ACHN (cell line): ENCODE measurements around the gene SLC22A7.

ENCODE experiments used
- DNase-seq: peaks from one replicate; pipeline ENCODE4 v3.0.0-alpha.2; 2015
- in situ Hi-C: cut with HindIII; loops from 2 replicates; pipeline ENCODE4 v1.10.0; 2017; ENCODE audit warnings: low sequenced_read_pairs, low pct_ligation_motif_present, low pct_unique_long_range_greater_than_20kb

Gene SLC22A7, protein sequence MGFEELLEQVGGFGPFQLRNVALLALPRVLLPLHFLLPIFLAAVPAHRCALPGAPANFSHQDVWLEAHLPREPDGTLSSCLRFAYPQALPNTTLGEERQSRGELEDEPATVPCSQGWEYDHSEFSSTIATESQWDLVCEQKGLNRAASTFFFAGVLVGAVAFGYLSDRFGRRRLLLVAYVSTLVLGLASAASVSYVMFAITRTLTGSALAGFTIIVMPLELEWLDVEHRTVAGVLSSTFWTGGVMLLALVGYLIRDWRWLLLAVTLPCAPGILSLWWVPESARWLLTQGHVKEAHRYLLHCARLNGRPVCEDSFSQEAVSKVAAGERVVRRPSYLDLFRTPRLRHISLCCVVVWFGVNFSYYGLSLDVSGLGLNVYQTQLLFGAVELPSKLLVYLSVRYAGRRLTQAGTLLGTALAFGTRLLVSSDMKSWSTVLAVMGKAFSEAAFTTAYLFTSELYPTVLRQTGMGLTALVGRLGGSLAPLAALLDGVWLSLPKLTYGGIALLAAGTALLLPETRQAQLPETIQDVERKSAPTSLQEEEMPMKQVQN

DNA sequence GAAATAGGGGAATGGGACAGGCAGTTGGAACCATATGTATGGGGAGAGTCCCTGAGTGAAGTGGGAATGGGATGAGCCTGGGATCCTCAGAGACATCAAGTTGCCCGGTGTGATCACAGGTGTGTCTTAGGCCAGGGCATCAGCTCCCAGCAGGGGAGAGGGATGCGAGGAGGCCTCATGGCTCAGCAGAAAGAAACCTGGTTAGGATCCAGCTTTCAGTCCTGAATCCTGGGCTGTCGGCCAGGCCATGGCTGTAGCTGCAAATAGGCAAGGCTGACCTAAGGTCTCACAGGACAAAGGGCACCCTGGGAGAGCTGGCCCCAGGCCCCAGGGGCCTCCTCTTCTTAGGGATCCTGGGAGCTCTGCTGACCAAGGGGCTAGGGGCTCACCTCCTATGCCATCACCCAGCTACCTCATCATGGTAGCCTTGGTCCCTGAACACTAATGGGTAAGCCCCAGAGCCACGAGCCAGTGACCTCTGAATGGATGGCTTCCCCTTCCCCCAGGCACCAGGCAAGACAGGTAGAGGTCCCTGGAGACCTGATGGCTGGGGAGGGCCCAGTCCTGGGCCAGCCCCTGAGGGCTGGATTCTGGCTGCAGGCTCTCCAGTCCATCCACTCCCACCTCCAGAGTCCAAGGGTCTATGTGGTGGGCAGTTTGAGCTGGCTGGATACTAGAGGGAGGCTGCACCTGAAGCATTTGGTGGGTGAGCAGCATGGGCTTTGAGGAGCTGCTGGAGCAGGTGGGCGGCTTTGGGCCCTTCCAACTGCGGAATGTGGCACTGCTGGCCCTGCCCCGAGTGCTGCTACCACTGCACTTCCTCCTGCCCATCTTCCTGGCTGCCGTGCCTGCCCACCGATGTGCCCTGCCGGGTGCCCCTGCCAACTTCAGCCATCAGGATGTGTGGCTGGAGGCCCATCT lies at the start of gene SLC22A7:
TSS of gene SLC22A7 (plus strand) at position 617 of the 921 bp plus-strand sequence. CDS start at position 716, 99 bp downstream.
- DNase-seq = no peak
- in situ Hi-C loops = no loop called here

DNA sequence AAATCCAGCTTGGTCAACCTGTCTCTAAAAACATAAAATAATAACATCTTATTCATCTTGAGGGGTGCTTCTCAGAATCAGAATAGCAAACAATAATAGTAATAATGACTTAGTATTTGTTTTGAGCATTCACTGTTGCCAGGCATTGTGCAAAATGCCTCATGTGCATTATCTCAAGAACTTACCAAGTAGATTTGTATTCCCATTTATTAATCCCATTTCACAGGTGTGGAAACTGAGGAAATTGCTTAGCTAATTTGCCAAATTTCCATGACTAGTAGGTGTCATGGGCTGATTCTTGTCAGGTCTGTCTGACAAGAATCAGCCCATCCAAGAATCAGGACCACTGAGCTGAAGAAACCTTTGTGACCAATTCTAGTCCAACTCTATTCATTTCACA lies 49.3 kb upstream of the SLC22A7 start:
- in situ Hi-C loops = no loop called here
- DNase-seq = no peak

DNA sequence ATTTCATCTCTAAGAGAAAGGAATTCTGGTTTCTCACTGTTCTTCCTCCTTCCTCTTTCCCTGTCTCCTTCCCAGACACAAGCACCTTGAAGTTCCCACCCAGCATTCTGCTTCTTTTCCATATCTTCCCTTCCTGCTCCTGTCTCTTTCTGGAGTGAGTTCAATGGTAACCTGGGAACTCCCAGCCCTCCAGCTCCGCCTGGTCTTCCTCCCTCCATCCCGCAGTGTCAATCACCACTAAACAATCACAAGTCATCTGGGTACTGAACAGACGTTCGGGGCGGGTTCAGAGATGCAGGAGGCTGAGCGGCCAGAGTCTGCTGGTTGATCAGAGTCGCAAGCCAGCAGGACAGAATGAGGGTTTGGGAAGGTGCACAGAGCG lies 47.1 kb upstream of the SLC22A7 start:
- DNase-seq = no peak
- in situ Hi-C loops = no loop called here

DNA sequence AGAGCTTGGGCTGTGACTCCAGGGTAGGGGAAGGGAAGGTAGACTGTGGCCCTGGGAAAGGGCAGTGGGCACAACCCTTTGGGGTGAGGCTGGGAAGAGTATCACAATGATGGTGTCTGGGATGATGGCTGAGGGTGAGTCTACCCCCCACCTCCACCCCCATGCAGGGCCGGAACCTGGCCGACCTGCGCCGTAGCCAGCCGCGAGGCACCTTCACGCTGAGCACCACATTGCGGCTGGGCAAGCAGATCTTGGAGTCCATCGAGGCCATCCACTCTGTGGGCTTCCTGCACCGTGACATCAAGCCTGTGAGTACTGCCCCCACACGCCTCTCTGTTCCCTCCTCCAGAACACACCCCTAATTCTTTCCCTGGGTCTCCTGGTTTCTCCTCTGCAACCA lies 44.7 kb upstream of the SLC22A7 start:
- no peak for DNase-seq
- in situ Hi-C loops = no loop called here

DNA sequence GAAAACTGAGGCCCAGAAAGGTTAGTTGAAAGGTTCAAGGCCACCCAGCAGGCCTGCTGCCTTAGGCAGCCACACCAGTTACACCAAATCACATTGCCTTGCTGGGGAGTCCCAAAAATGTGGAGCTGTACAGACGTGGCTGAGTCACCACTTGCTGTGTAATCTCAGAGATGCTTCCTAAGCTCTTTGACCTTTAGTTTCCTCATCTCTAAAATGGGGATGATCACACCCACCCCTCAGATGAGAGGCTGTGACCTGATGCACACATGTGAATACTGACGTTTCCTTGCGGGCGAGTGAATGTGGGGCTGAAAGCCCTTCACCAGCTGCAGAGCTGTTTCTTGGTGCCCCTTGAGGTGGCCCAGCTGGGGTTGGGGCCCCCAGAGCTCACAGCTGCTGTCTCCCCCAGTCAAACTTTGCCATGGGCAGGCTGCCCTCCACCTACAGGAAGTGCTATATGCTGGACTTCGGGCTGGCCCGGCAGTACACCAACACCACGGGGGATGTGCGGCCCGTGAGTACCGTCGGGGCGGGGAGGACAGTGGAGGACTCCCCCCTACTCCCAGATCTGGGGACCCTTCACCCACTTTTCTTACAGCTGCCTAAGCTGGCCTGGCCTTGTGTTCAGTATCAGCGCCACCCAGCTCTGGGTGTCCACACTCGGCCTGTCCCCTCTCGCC lies 43.8 kb upstream of the SLC22A7 start:
- in situ Hi-C loops = no loop called here
- DNase-seq = no peak

DNA sequence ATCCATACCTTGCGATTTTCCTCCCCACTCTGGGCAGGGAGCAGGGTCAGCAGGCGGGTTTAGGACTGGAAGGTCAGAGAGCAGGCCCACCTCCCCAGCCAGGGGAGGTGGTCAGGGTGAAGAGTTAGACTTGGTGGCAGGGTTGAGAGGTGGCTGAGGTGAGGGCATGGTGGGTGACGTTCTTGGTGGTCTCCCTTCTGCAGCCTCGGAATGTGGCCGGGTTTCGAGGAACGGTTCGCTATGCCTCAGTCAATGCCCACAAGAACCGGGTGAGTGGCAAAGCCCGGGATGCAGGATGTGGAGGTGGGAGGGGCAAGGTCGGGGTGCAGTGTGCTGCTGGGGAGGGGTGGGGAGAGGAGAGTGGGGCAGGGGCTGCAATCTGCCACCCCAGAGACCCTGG lies 43.2 kb upstream of the SLC22A7 start:
- no peak for DNase-seq
- in situ Hi-C loops = no loop called here

DNA sequence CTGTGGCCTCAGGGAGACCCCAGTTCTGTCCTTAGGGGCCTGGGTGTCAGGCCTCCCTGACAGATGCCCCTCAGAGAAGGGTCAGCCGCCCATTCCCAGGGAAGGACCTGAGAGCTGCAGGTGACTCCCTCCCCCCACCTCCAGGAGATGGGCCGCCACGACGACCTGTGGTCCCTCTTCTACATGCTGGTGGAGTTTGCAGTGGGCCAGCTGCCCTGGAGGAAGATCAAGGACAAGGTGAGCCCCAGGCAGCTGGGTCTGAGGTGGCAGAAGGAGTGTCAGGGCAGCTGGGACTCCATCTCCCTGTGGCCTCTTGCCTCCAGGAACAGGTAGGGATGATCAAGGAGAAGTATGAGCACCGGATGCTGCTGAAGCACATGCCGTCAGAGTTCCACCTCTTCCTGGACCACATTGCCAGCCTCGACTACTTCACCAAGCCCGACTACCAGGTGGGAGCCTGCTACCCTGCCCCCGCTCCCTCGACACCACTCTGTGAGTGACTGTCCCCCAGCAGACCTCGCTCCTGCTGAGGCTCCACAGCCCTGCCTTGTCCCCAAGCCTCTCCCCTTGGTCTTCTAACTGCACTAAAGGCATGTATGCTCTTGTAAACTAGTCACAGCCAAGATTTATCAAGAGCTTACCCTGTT lies 42.5 kb upstream of the SLC22A7 start:
- in situ Hi-C loops = no loop called here
- DNase-seq = no peak

DNA sequence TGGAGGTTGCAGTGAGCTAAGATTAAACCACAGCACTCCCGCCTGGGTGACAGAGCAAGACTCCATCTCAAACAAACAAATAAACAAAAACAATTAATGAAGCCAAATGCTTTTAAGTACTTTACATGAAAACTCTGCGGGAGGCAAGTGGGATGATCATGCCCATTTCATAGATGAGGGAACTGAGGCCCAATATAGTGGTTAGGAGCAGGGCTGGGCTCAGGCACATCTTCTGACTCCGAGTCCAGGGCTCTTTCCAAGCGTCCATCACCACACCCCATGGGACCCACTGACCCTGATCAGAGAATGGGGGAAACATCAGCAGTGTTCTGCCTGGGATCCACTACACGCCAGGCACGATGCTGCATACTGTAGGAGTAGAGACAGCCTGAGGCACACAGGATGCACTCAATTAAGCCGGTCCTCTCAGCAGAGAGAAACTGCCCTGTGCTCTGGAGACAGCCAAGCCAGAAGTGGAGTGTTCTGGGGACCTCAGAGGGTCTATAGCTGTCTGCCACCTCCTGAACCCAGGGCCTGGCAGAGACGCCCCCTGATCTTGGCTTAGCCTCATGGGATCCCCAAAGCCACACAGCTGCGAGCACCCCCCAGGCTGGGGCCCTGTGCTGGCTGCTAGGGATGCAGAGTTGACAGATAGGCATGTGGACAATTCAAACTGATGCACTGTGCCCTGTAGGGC lies 41.2 kb upstream of the SLC22A7 start:
- in situ Hi-C loops = no loop called here
- no peak for DNase-seq

DNA sequence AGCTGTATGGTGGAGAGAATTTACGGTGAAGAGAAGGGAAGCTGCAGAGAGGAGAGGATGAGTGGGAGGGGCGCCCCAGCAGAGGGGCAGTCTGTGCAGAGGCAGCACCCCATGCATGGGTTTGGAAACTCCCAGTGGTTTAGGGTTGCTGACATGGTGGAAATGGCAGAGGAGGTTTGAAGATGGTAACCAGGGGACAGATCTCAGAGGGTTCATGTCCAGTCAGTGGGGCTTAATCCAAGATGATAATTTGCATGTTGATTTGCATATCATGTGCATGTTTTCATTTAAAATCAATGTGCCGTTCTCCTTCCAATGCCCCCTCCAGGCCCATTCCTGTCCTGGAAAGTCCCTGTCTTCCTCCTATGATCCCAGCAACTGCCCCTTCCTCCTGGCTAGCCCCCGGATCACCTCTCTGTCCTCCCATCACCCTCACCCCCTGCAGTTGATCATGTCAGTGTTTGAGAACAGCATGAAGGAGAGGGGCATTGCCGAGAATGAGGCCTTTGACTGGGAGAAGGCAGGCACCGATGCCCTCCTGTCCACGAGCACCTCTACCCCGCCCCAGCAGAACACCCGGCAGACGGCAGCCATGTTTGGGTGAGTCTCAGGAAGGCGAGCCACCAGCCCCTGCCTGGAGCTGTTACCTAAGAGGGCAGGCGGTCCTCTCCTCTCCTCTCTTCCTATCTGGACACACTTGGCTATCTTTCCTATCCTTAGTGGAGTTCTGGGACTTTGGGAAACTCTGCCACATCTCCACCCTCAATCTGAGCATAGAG lies 40.5 kb upstream of the SLC22A7 start:
- no peak for DNase-seq
- in situ Hi-C loops = no loop called here

DNA sequence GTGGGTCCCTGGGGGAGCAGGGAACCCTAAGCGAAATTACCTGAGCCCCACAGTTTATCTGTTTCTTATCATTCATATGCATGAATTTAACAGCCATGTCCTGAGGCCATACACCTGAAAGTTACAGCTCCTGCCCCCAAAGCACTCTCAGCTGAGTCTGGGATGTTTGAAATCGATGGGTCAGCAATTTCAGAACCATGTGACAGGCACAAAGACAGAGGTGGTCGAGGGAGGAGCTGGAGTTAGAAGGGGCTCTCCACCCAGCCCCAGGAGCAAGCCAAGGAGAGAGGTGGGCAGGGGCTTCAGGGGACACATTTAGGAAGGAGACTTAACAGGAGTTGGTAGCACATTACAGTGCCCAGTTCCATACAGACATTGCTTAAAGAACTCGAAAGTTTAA lies 39.9 kb upstream of the SLC22A7 start:
- in situ Hi-C loops = no loop called here
- DNase-seq = no peak

DNA sequence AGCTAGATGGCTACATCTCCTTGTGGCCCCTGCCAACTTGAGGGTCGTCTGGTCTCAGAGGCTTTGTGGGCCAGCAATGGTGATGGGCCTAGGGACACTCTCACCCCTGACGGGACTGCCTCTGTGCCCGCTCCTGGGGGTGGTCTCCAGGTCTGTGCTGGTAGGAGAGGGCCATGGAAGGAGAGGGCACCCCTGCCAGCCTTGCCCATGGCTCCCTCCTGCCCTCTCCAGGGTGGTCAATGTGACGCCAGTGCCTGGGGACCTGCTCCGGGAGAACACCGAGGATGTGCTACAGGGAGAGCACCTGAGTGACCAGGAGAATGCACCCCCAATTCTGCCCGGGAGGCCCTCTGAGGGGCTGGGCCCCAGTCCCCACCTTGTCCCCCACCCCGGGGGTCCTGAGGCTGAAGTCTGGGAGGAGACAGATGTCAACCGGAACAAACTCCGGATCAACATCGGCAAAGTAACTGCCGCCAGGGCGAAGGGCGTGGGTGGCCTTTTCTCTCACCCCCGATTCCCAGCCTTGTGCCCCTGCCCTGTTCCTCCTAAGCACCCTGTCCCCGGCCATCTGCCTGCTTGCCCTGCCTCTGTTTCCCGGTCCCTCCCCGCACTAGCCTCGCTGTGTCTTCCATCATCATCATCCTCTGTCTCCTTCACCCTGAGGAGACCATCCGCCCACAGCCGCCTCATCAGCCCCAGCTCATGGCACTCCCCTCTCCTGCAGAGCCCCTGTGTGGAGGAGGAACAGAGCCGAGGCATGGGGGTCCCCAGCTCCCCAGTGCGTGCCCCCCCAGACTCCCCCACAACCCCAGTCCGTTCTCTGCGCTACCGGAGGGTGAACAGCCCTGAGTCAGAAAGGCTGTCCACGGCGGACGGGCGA lies 39.0 kb upstream of the SLC22A7 start:
- DNase-seq = no peak
- in situ Hi-C loops = no loop called here

DNA sequence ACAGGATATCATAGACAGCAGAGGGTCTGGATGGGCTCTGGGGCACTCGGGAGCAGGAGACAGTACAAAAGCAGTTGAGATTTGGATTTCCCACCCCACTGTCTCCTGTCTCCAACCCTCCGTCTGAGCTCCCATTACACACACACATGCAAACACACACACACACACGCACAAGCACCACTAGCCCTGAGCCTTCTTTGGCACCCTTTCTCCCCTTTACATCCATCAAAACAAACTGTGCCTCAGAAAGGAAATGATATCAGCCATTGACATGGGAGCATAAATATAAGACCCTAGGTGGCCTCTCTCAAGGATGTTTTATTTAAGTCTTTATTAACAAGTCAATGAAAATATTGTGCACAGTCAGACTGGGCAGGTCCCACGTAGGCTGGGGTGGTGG lies 37.3 kb upstream of the SLC22A7 start:
- in situ Hi-C loops = no loop called here
- DNase-seq = no peak

DNA sequence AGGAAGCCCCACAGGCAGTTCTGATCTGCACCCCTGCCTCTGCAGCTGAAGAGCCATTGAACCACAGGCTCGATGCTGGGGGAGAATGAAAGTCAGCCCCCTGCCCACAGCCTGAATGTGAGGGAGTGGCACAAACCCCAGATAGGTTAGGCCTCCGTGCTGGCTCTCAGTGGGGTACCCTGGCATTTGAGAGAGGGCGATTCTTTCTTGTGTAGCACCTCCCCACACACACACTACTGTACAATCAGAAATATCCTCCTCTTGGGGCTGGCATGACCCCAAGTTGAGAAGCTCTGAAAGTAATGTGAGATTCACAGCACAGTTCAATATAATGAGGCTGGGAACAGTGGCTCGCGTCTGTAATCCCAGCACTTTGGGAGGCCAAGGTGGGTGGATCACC lies 36.9 kb upstream of the SLC22A7 start:
- in situ Hi-C loops = no loop called here
- no peak for DNase-seq

DNA sequence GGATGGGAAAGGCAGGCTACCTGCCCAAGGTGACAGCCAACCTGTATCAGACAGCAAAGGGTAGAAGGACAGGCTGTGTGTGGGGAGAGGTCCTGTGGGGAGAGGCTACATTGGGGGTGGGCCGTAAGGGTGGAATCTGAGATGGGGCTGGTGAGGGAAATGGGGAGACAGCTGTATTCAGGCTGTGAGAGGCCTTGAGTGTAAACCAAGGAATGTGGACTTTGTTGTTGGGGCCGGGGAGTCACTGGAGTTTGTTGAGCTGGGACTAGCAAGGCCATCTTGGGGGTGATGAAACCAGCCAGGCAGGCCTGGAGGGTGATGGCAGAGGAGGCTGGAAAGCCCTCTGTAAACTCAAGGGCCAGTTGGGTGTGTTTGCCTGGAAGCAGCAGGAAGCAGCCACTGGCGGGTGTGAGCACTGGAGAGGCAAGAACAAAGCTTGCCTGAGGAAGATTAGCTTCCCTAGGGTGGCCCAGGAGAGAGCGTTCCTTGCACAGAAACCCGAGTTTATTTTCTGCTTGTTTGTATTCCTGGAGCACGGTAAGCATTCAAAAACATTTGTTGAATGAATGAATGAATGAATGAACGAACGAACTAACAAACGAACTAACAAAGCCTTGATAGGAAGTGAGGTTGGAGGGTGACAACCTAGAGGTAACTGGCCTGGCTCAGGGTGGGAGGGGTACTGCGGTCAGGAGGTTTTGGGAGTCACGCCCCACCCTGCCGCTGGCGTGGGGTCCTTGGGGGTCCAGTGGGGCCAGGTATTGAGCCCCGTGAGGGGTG lies 35.9 kb upstream of the SLC22A7 start:
- DNase-seq = no peak
- in situ Hi-C loops = no loop called here

DNA sequence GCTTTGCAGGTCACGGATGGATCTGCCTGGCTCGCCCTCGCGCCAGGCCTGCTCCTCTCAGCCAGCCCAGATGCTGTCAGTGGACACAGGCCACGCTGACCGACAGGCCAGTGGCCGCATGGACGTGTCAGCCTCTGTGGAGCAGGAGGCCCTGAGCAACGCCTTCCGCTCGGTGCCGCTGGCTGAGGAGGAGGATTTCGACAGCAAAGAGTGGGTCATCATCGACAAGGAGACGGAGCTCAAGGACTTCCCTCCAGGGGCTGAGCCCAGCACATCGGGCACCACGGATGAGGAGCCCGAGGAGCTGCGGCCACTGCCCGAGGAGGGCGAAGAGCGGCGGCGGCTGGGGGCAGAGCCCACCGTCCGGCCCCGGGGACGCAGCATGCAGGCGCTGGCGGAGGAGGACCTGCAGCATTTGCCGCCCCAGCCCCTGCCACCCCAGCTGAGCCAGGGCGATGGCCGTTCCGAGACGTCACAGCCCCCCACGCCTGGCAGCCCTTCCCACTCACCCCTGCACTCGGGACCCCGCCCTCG lies 35.2 kb upstream of the SLC22A7 start:
- in situ Hi-C loops = no loop called here
- DNase-seq = no peak
